GM12892 (cell line): ENCODE measurements around the gene PCBD2.

Source experiments
- POLR2A ChIP-seq: IDR thresholded peaks from 2 replicates; pipeline ENCODE4 v1.6.1; 2011; ENCODE audit warnings: low read depth, low read length, control low read depth
- POLR2AphosphoS5 ChIP-seq: IDR thresholded peaks from 2 replicates; pipeline ENCODE4 v1.6.1; 2011; ENCODE audit warnings: low read depth, low read length, control low read depth
- TAF1 ChIP-seq: IDR thresholded peaks from 2 replicates; pipeline ENCODE4 v1.6.1; 2011; ENCODE audit warnings: low read depth, mild to moderate bottlenecking, control low read depth, low read length, borderline replicate concordance

- no peak for TF ChIP-seq POLR2A
- no peak for TF ChIP-seq POLR2AphosphoS5
- no peak for TF ChIP-seq TAF1
These were observed 104.2 kb downstream of the PCBD2 start for GRCh38 chr5:135008981-135009735.
